Omental fat pad (tissue), 4 donors: Measurements from ENCODE around the gene AFG1L. TPM values are rescaled to one million over a fixed set of nuclear protein-coding genes. Genes with fewer than 3 reads are reported as not detected.

Experiments used
- ATAC-seq: fragments of 150-250 bp; one replicate; pipeline ENCODE4 v1.9.1; 2016; ENCODE audit warnings: mild to moderate bottlenecking, moderate library complexity; ENCODE audit not compliant: low FRiP score
- DNase-seq: peaks from one replicate; pipeline ENCODE4 v3.0.0-alpha.2; 2019; ENCODE audit warnings: low spot score
- total RNA-seq, 4 donors: library from RNA; depleted of rRNA; stranded (reverse); fragments of >200 nt; gene quantifications; one replicate each; pipeline ENCODE4 v1.1.0, GENCODE V29; 2016
- TF ChIP-seq, protein P1 (sequence below), 3 donors: fragments of 450-650 bp; IDR thresholded peaks; one replicate each; pipeline ENCODE4 v1.5.1; 2016 to 2017; ENCODE audit warnings: antibody characterized with exemption in 3 of 3, mild to moderate bottlenecking in 3 of 3, moderate library complexity in 2 of 3

AFG1L gene
- total RNA-seq, 4 donors from 2014 or later, result 1.8 to 4.3 (median 2.6) TPM

DNA sequence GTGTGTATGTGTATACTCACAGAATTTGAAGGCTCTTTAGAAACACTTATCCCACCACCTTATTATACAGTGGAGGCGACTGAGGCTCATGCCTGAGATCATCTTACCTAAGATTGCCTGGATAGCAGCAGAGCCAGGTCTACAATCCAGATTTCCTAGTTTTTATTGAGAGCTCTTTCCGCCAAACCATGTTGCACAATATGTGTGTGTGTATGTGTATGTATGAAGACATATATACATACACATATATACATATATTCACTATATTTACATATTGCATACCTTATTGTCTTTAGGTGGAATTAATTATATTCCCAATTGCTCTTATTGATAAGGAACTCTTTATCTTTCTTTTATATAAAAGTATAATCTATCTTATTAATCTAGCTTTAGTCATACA lies 130.6 kb downstream of the AFG1L start:
- TF ChIP-seq, protein P1, sequence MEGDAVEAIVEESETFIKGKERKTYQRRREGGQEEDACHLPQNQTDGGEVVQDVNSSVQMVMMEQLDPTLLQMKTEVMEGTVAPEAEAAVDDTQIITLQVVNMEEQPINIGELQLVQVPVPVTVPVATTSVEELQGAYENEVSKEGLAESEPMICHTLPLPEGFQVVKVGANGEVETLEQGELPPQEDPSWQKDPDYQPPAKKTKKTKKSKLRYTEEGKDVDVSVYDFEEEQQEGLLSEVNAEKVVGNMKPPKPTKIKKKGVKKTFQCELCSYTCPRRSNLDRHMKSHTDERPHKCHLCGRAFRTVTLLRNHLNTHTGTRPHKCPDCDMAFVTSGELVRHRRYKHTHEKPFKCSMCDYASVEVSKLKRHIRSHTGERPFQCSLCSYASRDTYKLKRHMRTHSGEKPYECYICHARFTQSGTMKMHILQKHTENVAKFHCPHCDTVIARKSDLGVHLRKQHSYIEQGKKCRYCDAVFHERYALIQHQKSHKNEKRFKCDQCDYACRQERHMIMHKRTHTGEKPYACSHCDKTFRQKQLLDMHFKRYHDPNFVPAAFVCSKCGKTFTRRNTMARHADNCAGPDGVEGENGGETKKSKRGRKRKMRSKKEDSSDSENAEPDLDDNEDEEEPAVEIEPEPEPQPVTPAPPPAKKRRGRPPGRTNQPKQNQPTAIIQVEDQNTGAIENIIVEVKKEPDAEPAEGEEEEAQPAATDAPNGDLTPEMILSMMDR (IDR thresholded peaks at IDR 0.05), result no peak
- DNase-seq, result no peak
- no peak for ATAC-seq

DNA sequence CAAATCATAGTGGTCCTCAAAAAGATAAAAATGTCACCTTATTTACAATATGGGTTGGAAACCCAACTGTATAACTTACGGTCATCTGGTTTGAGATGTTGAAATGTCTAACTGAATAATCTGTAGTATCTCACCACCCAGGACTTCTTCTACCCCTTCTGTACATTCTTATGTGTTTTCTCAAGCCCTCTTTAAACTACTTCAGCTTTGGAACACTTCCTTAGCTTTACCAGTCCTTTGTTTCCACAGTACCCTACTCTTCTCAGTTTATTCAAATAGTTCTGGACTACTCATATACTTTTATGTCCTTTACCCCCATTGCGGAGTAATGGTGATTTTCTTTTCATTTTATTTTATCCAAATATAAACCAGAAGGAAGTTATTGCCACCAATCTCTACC lies 137.3 kb downstream of the AFG1L start:
- no peak for ATAC-seq
- DNase-seq, result no peak
- TF ChIP-seq, protein P1 (IDR thresholded peaks at IDR 0.05), result no peak

DNA sequence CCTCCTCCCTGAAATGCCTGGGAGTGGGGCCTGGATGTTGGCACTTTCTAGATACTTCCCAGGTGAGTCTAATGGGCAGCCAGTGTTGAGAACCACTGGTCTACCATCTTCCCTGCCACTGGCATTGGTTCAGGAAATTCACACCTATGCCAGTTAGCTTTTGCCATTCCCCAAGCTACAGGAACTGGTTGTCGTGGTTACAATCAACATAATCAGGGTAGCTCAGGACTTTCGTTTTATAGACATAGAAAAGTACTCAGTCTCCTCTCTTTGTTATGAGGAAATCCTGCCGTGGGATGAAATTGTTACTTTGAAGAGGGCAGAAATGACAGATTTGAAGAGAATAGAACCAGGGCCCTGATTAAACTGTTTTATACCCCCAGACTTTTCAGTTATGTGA lies 137.9 kb downstream of the AFG1L start:
- DNase-seq (no peak), ATAC-seq (no peak)
- TF ChIP-seq, protein P1 (IDR thresholded peaks at IDR 0.05), result no peak

DNA sequence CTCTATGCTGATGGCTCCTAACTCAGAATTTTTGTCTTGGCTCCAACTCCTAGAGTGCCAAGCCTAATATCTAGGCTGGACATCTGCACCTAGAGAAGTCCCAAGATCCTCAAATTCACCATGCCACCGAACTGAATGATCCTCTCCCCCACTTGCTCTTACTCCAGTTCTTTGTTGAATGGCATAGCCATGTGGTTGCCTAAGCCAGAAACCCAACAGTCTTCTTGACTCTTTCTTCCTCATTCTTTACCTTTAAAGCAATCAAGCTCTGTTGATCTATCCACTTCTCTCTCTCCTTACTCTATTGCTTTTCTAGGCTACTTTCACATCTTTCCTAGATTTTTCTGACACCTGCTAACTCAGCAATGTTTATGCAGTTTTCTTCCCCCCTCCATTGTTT lies 139.4 kb downstream of the AFG1L start:
- TF ChIP-seq, protein P1 (IDR thresholded peaks at IDR 0.05), result no peak
- DNase-seq (no peak), ATAC-seq (no peak)

DNA sequence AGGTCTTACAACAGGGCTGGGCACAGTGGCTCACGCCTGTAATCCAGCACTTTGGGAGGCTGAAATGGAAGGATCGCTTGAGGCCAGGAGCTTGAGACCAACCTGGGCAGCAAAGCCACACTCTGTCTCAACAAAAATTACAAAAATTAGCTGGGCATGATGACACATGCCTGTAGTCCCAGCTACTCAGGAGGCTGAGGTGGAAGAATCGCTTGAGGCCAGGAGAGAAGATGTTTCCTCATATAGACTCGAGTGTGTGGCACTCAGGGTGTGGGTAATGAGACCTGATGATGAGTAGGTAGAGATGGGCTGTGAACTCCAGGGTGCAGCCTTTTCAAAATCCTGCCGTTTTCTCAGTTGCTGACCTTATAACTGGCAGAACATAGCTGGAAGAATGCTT lies 140.5 kb downstream of the AFG1L start:
- ATAC-seq (no peak), DNase-seq (no peak)
- TF ChIP-seq, protein P1 (IDR thresholded peaks at IDR 0.05), result no peak

DNA sequence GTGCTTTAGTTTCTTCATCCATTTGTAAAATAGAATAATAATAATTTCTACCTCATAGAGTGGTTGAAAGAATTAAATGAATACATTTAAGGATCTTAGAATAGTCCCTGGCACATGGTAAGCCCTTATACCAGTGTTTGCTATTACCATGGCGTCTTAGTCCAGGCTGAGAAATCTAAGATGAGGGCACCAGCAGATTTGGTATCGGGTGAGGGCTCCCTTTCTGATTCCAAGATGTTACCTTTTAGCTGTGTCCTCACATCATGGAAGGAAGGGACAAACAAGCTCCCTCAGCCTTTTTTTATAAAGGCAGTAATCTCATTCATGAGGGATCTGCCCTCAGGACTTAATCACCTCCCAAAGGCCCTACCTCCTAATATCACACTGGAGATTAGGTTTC lies 141.9 kb downstream of the AFG1L start:
- TF ChIP-seq, protein P1 (IDR thresholded peaks at IDR 0.05), result no peak
- DNase-seq (no peak), ATAC-seq (no peak)

DNA sequence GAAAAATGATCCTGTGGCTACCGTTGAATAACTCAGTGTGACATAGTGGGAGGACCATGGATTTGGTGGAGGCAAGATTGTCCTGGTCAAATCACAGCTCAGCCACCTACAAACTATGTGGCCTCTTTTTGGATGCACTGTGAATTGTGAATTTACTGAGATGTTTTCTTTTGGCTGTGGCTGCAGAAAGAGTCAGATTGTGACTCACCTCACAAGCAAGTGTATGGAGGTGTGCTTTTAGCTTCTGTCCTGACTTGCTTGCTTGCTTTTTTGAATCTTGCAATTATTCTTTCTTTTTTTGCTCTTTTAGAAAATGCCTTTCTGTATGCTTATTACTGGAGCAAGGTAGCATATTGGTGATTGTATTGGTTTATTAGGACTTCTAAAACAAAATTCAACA lies 143.0 kb downstream of the AFG1L start:
- DNase-seq, result no peak
- no peak for ATAC-seq
- TF ChIP-seq, protein P1 (IDR thresholded peaks at IDR 0.05), result no peak
